Caco-2 (cell line): ENCODE data around the gene DNAJC4. TPM values are rescaled to one million over a fixed set of nuclear protein-coding genes. Genes with fewer than 3 reads are reported as not detected.
A peak's percentile ranks its signal among the peaks of the same experiment; 100 is the strongest.

Experiments used
- BruUV-seq: library from RNA; stranded (reverse); fragments of 400-500 nt; replicated peaks from 2 replicates; lab custom pipeline; 2021; lab: Mats Ljungman, UMichigan
- CTCF ChIA-PET: fragments of 300-600 bp; sonication (Branson Sonifier 250); formaldehyde crosslinking; loops from one replicate; lab custom pipeline; 2022; ENCODE audit warnings: antibody characterized with exemption; lab: Charles Lee
- POLR2A ChIA-PET: fragments of 300-600 bp; sonication (Branson Sonifier 250); formaldehyde crosslinking; loops from one replicate; lab custom pipeline; 2022; ENCODE audit warnings: antibody characterized with exemption; lab: Charles Lee
- DNase-seq, 2 experiments: peaks; one replicate each; pipeline versions ENCODE4 v3.0.0 to v3.0.0-alpha.2; 2020 to 2022
- H3K27me3 ChIP-seq: replicated peaks from 2 replicates; pipeline ENCODE4 v1.6.0; 2011; ENCODE audit warnings: low read length; ENCODE audit not compliant: control insufficient read depth, insufficient read depth
- H3K36me3 ChIP-seq: 2 replicates; pipeline ENCODE4 v1.5.1; 2011; ENCODE audit warnings: low read length; ENCODE audit not compliant: control insufficient read depth, insufficient read depth
- H3K4me1 ChIP-seq: fragments of 250-450 bp; sonication (Bioruptor Pico); 2 replicates; pipeline ENCODE4 v1.5.1; 2020; ENCODE audit warnings: mild to moderate bottlenecking
- H3K4me3 ChIP-seq: 2 replicates; pipeline ENCODE4 v1.5.1; 2011; ENCODE audit warnings: low read depth, mild to moderate bottlenecking, control low read depth, low read length
- H3K9me3 ChIP-seq: fragments of 250-450 bp; sonication (Bioruptor Pico); 2 replicates; pipeline ENCODE4 v1.5.1; 2020; ENCODE audit warnings: mild to moderate bottlenecking, moderate library complexity
- H3K27ac Mint-ChIP-seq: one replicate; pipeline ENCODE4 v1.8.0; 2022; ENCODE audit warnings: mixed read lengths; ENCODE audit not compliant: unreplicated experiment
- H3K27me3 Mint-ChIP-seq: one replicate; pipeline ENCODE4 v1.8.0; 2022; ENCODE audit warnings: mixed read lengths; ENCODE audit not compliant: insufficient read depth, unreplicated experiment
- H3K36me3 Mint-ChIP-seq: one replicate; pipeline ENCODE4 v1.8.0; 2022; ENCODE audit warnings: mild to moderate bottlenecking, mixed read lengths; ENCODE audit not compliant: insufficient read depth, unreplicated experiment
- H3K4me1 Mint-ChIP-seq: one replicate; pipeline ENCODE4 v1.8.0; 2022; ENCODE audit warnings: low read depth, mixed read lengths; ENCODE audit not compliant: unreplicated experiment
- H3K4me3 Mint-ChIP-seq: one replicate; pipeline ENCODE4 v1.8.0; 2022; ENCODE audit warnings: mild to moderate bottlenecking, moderate library complexity, mixed read lengths; ENCODE audit not compliant: unreplicated experiment
- H3K9me3 Mint-ChIP-seq: one replicate; pipeline ENCODE4 v1.8.0; 2022; ENCODE audit warnings: mixed read lengths; ENCODE audit not compliant: unreplicated experiment
- CTCF ChIP-seq, 2 experiments: fragments of 200-600 bp in 1 of 2; IDR thresholded peaks; 1 replicate in 1 of 2; 2 replicates in 1 of 2; pipeline versions ENCODE4 v1.5.1 to v1.8.0; 2011 to 2022; ENCODE audit warnings: antibody characterized with exemption in 1 of 2, control low read depth in 1 of 2, inconsistent platforms in 1 of 2, low read depth in 1 of 2, low read length in 1 of 2, mild to moderate bottlenecking in 1 of 2, moderate library complexity in 1 of 2; ENCODE audit not compliant: insufficient read depth in 1 of 2, severe bottlenecking in 1 of 2, unreplicated experiment in 1 of 2
- intact Hi-C: fragments of 100-400 bp; cut with micrococcal nuclease; formaldehyde crosslinking; loops from one replicate; pipeline ENCODE4 v1.10.0; 2022; ENCODE audit not compliant: unreplicated experiment
- total RNA-seq: library from RNA; stranded (reverse); gene quantifications from 2 replicates; pipeline ENCODE4 v1.2.3, GENCODE V29; 2022

The DNAJC4 gene
- total RNA-seq, 1 experiment from 2014 or later, result 22.9 TPM

GRCh38 chr11:64181506-64182411 is 48.6 kb upstream of the DNAJC4 start:
- intact Hi-C loops, result no loop called here
- CTCF ChIA-PET, result interaction anchor here (0.9 kb wide), 1 partner anchor 25 kb away, joined by 3 read pairs; the partner anchor contains the start of gene FERMT3
- POLR2A ChIA-PET, result interaction anchor here (0.6 kb wide), 2 partner anchors 11 to 59 kb away, joined by 3 read pairs; partner anchors contain the start of gene FKBP2

GRCh38 chr11:64183890-64184289 is 46.5 kb upstream of the DNAJC4 start:
- Mint-ChIP-seq H3K36me3 (peaks cover 39% of the 10 kb centered on the region), H3K4me3 (no peak overlapping the region), H3K27me3 (no peaks in the 10 kb centered on the region), H3K9me3 (no peaks in the 10 kb centered on the region), H3K27ac (no peak overlapping the region), H3K4me1 (peaks cover 12% of the 10 kb centered on the region)
- H3K4me3 ChIP-seq, result peak overlapping the region; percentile 55
- H3K36me3 ChIP-seq, result no peaks in the 10 kb centered on the region; the same call in 1 of the 2 replicates
- H3K27me3 ChIP-seq, result no peaks in the 10 kb centered on the region
- POLR2A ChIA-PET, result interaction anchor here (0.7 kb wide), 1 partner anchor 119 kb away, joined by 11 read pairs; no protein-coding TSS in a partner anchor
- no peak for TF ChIP-seq CTCF (IDR thresholded peaks at IDR 0.05; ENCODE audit: insufficient read depth in 1 of 2, low read depth in 1 of 2, low read length in 1 of 2, severe bottlenecking in 1 of 2, unreplicated experiment in 1 of 2)
- CTCF ChIA-PET, result interaction anchor here (3.1 kb wide), 1 partner anchor 18 kb away, joined by 19 read pairs; the partner anchor contains the start of gene MACROD1
- no TSS peak for BruUV-seq
- intact Hi-C loops, result no loop called here
- no peaks in the 10 kb centered on the region for H3K9me3 ChIP-seq
- peaks cover 16% of the 10 kb centered on the region for H3K4me1 ChIP-seq
- DNase-seq, result no peak

More at GRCh38 chr11:64181506-64182411, 48.6 kb upstream of the DNAJC4 start:
- peaks cover 13% of the 10 kb centered on the region for H3K4me1 ChIP-seq
- Mint-ChIP-seq H3K27ac (peak overlapping the region; percentile 50), H3K27me3 (no peaks in the 10 kb centered on the region), H3K36me3 (peaks cover 39% of the 10 kb centered on the region), H3K4me3 (peak overlapping the region; percentile 40), H3K9me3 (no peaks in the 10 kb centered on the region), H3K4me1 (peaks cover 12% of the 10 kb centered on the region)
- no peaks in the 10 kb centered on the region for H3K36me3 ChIP-seq
- no peaks in the 10 kb centered on the region for H3K27me3 ChIP-seq
- peak; percentile 68 to 82 for DNase-seq
- no peak overlapping the region for H3K4me3 ChIP-seq
- no TSS peak for BruUV-seq
- H3K9me3 ChIP-seq, result no peaks in the 10 kb centered on the region
- TF ChIP-seq CTCF (IDR thresholded peaks at IDR 0.05; ENCODE audit: insufficient read depth in 1 of 2, low read depth in 1 of 2, low read length in 1 of 2, severe bottlenecking in 1 of 2, unreplicated experiment in 1 of 2), result no peak

- no peaks in the 10 kb centered on the region for H3K27me3 Mint-ChIP-seq
- CTCF ChIA-PET, result interaction anchor here (0.7 to 3.1 kb wide), 17 partner anchors 10 to 829 kb away, joined by 3 to 19 read pairs (median 4); partner anchors contain the start of genes ARL2, ESRRA and MACROD1
- no peak overlapping the region for H3K4me3 Mint-ChIP-seq
These were observed 45.1 kb upstream of the DNAJC4 start for GRCh38 chr11:64185175-64185692.

More at GRCh38 chr11:64185175-64185692, 45.1 kb upstream of the DNAJC4 start:
- peak in 1 of 2 experiments; percentile 87 for DNase-seq
- intact Hi-C loops, result loop anchor here (1.0 to 5.0 kb wide), 3 partner anchors 20 to 87 kb away; partner anchors contain the start of gene FKBP2
- H3K27ac Mint-ChIP-seq, result no peak overlapping the region
- BruUV-seq, result TSS peak; percentile 70
- Histone ChIP-seq H3K4me1 (peaks cover 16% of the 10 kb centered on the region), H3K9me3 (no peaks in the 10 kb centered on the region), H3K36me3 (no peaks in the 10 kb centered on the region; the same call in 1 of the 2 replicates), H3K4me3 (peak overlapping the region; percentile 55), H3K27me3 (no peaks in the 10 kb centered on the region)
- peaks cover 12% of the 10 kb centered on the region for H3K4me1 Mint-ChIP-seq
- H3K36me3 Mint-ChIP-seq, result peaks cover 52% of the 10 kb centered on the region
- H3K9me3 Mint-ChIP-seq, result no peaks in the 10 kb centered on the region
- TF ChIP-seq CTCF (IDR thresholded peaks at IDR 0.05; ENCODE audit: insufficient read depth in 1 of 2, low read depth in 1 of 2, low read length in 1 of 2, severe bottlenecking in 1 of 2, unreplicated experiment in 1 of 2), result peak; percentile 18 to 59
- POLR2A ChIA-PET, result interaction anchor here (0.5 to 2.5 kb wide), 20 partner anchors 15 to 1719 kb away, joined by 3 to 33 read pairs (median 4); partner anchors contain the start of genes FKBP2, MACROD1, MARK2 and MTA2
